ENCODE results near the gene CCDC107.

DNA sequence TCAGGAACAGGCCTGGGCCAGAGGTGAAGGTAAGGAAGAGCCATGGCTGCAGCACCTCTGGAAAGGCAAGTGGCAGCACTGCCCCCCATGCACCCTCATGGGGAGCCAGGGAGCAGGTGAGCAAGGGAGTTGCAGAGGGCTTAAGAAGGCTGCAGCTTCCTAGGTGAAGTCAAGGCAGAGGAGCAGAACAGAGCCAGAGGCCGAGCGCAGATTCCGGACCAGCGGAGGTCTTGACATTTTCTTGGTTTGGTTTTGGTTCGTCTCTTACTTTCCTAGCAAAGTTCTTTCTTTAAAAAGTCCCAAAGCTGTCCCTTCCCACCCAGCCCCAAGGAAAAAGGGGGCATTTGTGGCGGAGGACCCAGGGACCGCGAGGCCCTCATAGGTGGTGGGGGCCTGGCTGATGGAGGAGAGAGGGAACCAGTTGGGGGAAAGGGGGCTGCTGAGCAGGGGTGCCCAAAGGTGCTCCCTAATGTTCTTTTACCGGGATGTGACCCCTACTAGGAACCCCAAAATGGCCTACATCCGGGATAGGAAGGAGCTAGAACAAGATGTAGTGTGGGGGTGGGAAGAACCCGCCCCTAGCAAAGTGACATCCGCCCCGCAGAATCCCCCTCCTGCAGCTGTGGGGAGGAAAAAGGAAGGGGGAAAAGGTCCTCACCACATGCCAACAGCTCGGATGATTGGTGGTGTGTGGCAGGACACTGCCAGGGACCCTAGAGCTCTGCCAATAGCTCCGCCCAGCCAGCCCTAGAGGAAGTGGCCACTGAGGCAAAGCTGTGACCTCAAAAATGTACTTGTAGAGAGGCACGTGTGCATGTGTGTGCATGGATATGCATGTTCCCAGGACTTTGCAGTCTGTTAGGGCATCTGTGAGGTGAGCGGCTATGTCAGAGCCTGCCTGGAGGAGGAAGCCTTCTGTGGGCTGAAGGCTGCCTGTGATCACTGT, 39.0 kb upstream of the CCDC107 start:
- TF ChIP-seq, protein P1, sequence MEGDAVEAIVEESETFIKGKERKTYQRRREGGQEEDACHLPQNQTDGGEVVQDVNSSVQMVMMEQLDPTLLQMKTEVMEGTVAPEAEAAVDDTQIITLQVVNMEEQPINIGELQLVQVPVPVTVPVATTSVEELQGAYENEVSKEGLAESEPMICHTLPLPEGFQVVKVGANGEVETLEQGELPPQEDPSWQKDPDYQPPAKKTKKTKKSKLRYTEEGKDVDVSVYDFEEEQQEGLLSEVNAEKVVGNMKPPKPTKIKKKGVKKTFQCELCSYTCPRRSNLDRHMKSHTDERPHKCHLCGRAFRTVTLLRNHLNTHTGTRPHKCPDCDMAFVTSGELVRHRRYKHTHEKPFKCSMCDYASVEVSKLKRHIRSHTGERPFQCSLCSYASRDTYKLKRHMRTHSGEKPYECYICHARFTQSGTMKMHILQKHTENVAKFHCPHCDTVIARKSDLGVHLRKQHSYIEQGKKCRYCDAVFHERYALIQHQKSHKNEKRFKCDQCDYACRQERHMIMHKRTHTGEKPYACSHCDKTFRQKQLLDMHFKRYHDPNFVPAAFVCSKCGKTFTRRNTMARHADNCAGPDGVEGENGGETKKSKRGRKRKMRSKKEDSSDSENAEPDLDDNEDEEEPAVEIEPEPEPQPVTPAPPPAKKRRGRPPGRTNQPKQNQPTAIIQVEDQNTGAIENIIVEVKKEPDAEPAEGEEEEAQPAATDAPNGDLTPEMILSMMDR (conservative IDR thresholded peaks at IDR 0.05; ENCODE audit: low read length) = no peak
- TF ChIP-seq EZH2phosphoT487 (IDR thresholded peaks at IDR 0.05; ENCODE audit: borderline replicate concordance, low read depth, low read length) = no peak

All from OCI-LY7 (cell line).